ENCODE data around the gene CNTNAP2.

Gene CNTNAP2

DNA sequence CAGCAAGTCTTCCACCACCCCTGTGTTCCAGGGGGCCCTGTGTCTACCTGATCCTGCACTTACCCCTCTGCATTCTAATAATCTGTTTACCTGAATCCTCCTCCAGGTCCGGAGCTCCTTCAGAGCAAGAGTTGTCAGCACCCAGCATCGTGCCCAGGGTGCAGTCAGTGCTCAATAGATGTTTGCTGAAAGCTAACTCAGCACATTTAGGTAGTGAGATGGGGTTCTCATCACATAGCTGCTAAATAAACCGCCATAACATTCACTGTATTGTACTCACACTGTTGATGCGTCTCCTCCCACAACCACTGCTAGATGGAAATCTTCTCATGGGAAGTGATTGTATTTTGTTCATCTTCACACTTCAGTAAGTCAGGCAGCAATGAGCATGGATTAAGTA lies 2097.5 kb downstream of the CNTNAP2 start:
- no peak for DNase-seq (ENCODE audit: low read depth)

DNA sequence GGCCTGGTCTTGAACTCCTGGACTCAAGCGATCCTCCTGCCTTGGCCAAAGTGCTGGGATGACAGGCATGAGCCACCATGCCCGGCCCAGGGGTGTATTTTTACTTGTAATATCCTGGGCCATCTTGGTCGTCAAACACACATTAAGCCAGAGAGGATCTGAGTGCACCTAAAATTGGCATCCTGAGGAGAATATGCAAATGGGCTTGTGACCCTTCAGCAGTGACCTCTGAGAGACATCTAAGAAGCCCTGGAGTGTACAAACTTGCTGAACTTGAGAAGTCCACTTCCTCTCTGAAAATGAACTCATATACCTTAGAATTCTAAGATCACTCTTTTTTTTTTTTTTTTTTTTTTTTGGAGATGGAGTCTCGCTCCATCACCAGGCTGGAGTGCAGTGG lies 2102.0 kb downstream of the CNTNAP2 start:
- DNase-seq (ENCODE audit: low read depth), result no peak

DNA sequence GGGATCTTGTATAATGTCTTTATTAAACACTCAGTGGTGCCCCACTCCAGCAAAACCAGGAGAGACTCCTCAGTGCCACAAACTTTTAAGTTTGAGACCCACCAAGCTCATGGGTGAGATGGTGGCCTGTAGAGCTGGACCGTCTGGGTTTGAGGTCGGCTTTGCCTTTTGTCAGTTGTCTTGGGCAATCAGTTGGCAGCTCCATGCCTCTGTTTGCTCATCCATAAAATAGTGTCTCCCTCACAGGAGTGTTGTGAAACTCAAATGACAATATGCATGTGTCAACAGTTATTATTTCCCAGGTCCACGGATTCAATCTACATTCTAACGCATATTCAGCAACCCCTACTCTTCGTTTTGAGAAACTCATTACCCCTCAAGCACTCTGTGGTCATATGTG lies 2106.1 kb downstream of the CNTNAP2 start:
- no peak for DNase-seq (ENCODE audit: low read depth)

DNA sequence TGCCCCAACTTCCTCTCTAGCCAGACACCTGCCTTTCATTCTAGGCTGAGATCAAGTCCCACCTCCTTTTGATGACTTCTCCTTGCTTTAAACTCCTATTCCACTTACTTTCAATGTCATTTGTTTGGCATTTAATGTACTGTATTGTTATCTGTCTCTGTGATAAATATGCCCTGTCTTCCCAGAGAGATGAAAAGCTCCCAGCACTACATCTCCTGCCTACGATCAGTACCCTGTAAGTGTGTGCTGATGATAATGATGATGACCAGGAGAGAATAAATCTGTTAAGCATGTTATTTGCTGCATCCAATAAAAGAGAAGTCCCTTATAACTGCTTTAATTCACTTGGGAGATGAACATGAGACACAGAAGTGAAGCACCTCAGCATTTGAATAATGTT lies 2106.6 kb downstream of the CNTNAP2 start:
- DNase-seq (ENCODE audit: low read depth), result no peak

DNA sequence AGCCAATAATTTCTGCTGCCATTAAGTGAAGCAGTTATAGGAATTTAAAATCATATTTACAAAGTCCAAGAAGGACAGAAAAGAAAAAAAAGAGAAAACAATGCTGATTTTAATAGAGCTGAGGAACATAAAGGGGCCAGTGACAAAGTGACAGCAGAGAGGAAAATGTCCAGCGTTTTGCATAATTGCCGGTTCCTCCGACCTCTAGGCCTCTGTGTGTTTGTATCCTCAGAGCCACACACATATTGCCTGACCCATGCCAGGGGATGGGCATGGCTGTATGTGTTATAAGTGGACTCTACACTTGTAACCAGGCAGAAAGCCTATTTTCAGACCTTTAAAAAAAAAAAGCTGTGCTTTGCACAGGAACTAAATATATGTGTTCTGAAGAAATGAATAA lies 2107.1 kb downstream of the CNTNAP2 start:
- no peak for DNase-seq (ENCODE audit: low read depth)

DNA sequence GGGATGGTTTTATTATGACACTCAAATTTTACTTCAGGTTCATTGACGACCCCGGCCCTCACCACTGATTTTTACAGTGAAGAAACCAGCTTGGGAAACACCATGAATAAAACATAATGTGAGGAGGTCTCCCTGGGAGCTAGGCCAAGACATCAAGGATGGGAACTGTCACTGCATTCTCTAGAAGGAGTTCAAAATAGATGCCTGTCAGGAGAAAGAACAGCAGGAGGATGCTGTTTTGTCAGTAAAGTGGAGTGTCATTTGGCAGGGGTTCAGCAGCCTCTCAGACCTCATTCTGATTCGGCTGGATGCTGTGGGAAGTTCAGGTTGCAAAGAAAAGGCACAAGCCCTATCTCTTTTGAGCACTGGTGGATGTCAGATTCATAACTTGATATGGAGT lies 2113.7 kb downstream of the CNTNAP2 start:
- DNase-seq (ENCODE audit: low read depth), result no peak

DNA sequence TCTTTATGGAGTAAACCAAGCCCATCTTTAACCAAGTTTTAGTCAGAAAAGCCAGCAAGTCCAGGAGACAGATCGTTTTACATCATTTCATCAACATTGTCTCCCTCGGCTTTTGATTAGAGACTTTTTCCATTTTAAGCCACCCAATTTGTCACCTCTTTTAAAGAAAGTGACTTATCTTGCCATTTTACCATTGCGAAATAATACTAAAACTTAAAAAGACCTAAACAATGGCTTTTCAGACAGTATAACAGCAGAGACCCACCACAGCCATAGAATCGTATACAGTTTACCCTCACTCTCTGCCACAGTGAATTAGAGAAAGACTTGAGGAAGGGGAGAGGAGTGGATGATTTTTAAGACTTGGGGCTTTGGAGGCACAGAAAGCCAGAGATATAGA lies 2114.3 kb downstream of the CNTNAP2 start:
- DNase-seq (ENCODE audit: low read depth), result no peak

DNA sequence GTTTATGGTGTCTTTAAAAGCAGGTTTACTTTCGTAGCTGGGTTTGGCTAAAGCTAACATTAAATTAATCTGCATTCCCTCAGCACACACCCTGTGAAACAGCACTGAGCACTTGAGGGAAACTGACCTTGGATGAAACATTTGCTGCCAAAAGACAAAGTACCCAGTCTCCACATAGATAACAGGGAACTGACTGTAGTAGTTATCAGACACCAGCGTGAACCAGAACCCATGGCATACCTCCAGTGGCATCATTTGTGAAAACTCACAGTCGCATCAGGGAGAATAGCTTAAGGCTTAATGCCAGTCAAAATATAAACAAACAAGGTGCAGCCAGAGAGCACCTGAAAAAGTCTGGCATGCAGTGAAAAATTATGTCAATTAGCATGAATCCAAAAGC lies 2116.2 kb downstream of the CNTNAP2 start:
- no peak for DNase-seq (ENCODE audit: low read depth)

DNA sequence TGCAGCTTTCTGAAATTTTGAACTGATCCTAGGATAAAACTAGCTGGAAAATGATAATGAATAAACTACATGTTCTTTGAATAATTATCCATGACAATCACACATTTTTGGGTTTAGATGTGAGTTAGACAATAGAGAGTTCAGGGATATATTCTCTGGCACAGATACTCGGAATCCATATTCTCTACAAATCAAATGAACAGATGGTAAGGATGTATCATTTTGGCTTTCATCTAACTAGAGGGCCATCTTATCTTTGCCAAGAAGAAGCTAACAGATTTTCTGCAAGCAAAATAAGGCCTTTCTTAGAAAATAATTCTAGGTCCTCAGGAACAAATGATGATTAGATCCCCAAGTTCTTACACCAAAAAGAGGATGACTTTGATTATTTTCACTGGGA lies 2118.1 kb downstream of the CNTNAP2 start:
- DNase-seq (ENCODE audit: low read depth), result no peak

DNA sequence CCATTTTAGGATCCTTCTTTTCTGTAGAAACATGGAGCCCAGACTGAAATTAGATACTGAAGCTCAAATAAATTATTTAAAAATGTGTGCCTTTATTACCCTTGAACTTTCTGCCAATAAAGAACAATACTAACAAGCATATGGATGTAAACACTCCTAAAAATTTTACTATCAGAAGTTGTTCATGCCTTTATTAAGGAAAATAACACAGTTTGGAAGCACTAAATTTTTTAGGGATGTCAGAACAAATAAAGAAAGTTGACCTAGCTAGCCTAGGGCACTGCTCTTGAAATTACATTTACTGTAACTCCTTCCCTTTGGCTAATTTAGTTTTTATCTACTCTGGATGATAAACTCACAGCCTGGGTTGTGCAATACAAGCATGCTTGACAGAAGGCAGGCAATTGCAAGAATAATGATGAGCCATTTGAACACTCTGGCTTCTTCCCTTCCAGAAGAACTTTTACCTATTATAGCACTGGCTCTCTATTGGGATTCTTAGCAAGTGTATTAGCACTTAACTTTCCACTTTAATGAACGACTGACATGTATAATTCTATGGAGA lies 2122.2 kb downstream of the CNTNAP2 start:
- no peak for DNase-seq (ENCODE audit: low read depth)

DNA sequence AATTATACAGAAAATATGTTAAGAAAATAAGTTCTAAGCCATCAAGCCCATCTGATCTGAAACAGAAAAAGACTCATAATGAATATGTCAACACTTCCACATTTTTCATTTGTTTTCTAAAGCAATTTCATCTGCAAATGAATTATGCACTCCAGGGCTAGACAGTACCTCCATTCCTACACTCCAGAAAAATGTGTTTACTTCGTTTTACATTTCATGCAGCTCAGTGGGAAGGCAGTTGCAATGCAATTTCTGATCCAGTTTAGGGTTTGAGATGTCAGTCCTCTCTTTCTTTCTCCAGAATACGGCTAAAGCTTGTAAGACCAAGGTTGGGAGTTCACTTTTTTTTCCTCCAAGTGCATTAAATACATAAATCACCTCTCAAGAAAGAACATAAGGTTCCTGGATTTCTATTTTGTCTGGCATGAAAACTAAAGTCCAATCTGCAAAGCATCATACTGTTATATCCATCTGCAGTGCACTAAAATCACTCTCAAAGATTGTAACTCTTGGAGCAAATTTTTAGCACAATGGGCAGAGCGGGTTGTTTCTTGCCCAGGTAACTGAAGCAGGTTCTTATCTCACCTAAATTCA lies 2125.2 kb downstream of the CNTNAP2 start:
- no peak for DNase-seq (ENCODE audit: low read depth)

DNA sequence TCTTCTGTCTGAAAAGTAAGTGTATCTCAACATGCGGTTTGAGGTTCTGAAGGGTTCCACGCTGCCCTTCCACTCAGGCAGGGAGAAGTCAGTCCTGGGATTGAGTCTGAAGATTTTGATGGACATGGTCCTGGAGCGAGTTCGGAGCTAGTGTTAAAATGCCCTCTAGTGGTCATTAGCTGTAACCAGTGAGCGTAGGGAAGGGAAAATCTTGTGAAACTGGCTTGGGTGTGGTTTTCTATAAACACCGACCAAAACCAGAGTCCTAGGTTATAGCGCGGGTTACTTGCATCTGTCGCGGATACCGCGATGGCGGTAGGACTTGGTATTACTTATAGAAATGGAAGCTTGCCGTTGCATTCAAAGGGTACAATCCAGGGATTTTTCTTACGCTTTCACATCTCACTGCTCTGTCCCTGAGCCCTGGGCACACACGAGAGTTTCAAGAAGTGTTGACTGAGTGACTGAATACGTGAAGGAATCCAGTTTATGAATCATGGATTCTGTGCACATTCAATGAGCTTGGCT lies 2125.8 kb downstream of the CNTNAP2 start:
- DNase-seq (ENCODE audit: low read depth), result no peak

DNA sequence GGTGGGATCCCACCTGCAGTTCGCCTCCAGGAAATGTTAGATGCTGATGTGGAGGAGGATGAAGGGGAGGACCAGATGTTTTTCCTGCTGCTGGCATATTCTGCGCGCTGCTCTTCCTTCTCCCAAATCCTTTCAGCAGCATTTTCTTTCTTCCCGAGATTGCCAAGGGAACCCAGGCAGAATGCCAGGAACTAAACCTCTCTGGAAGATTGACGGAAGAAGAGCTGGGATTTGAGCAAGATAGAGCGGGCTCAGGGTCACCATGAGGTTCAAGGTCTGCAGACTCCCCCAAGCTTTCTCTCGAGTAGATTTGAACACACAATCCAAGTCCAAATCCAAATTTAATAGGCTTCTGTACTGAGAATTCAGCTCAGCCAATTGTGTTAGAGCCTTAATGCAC lies 2128.8 kb downstream of the CNTNAP2 start:
- DNase-seq (ENCODE audit: low read depth), result no peak

DNA sequence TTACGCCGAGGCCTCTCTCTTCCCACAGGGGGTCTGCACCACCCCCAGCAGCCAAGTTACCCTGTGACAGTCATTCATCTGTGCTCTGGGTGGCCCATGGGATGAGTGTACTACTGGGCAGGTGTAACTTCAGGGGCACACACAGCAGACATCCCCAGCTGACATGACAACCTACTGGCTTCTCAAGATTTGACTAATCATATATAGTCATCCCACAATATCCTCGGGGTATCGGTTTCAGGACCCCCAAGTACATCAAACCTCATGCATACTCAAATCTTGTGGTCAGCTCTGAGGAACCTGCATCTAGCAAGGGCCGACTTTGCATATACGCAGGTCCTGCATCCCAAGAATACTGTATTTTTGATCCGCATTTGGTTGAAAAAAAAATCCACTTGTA lies 2137.0 kb downstream of the CNTNAP2 start:
- DNase-seq (ENCODE audit: low read depth), result no peak

DNA sequence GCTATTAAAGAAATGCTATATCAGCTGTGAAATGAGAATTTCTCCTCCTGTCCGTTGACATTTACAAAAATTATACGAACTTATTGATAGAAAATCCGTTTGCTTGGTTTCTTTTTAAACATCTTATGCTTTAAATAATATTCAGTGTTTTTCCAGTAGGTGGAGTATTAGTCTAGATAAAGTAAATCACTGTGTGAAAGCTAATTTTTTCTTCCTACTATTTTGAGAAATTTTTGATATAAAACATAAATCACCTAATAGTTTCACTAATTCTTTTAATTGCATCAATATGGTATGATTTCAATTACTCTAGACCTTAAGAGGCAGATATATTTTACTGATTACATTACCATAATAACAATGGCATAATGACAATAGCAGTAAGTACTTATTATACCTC lies 2138.7 kb downstream of the CNTNAP2 start:
- no peak for DNase-seq (ENCODE audit: low read depth)

DNA sequence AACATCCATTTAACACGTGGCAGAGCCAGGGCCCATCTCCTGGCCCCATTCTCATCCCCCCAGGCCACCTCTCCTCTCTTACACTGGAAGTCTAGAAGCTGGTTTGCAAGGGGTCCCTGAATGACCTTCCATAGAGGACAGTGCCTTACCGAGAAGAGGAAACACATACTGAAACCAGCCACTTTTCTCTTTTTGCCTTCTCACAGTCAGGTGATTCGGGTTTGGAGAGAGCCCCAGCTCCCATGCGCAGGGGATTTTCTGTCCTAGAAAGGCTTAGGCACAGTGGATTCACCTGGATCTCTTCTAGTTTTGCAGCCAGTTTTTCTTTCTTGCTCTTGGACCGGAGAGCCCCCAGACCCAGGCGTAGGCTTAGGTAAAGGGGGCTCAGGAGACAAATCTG lies 2139.8 kb downstream of the CNTNAP2 start:
- no peak for DNase-seq (ENCODE audit: low read depth)

DNA sequence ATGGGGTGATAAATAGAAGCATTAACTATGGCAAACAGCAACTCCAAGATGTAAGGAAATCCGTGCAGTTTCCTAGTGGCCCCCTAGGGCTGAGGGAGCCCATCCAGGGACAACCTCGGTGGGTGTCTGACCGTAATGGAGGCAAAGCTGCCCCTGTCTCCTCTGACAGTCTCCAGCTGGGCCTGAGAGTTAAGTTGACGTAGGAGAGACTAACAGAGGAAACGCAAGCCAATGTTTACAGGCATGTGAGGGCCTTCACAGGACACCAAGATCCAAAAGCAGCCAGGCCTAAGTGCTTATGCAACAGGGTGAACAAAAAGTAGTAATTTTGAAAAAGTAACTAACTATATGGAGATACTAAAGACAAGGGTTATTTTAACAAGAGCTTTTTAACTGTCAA lies 2144.0 kb downstream of the CNTNAP2 start:
- no peak for DNase-seq (ENCODE audit: low read depth)

DNA sequence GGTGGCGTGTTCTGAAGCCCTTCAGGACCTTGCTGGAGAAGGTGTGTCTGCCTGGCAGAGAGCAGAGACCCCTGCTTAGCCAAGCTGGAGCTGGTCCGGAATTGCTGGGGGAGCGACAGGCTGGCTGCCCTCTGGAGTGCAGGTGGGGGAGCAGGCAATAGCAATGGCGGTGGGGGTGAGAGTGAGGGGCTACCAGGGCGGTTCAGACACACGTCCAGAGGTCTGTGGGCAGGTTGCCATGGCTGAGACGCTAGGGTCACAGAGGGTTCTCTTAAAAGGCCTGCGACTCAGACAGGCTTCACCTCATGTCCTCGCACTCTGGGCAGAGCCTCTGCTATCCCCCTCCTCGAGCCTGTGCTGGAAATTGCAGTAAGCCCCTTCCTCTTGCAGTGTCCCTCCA lies 2144.9 kb downstream of the CNTNAP2 start:
- DNase-seq (ENCODE audit: low read depth), result no peak

DNA sequence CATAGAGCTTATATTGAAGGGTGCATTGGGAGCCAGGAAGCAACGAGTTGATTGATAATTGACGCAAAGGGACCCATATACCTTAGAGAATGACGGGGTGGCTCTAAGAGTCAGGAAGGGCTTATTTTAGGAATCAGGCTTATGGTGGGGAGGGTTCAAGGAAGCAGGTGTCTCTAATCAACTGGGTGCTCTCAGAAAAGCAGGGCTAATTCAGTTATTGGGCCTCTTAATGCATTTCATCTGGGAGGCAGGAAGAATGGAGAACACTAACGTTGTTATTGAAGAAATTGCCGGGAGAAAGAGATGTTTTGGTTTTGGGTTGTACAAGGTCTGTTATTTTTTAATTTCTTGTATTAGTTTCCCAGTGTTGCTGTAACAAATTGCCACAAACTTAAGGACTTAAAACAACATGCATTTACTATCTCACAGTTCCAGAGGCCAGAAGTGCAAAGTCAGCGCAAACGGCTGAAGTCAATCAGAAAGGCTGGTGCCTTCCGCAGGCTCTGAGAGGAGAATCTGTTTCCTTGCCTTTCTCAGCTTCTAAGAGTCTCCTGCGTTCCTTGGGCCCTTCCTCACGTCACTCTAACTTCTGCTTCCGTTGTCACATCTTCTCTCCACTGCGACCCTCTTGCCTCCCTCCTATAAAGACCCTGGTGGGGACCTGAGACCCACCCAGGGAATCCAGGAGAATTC lies 2145.5 kb downstream of the CNTNAP2 start:
- no peak for DNase-seq (ENCODE audit: low read depth)

DNA sequence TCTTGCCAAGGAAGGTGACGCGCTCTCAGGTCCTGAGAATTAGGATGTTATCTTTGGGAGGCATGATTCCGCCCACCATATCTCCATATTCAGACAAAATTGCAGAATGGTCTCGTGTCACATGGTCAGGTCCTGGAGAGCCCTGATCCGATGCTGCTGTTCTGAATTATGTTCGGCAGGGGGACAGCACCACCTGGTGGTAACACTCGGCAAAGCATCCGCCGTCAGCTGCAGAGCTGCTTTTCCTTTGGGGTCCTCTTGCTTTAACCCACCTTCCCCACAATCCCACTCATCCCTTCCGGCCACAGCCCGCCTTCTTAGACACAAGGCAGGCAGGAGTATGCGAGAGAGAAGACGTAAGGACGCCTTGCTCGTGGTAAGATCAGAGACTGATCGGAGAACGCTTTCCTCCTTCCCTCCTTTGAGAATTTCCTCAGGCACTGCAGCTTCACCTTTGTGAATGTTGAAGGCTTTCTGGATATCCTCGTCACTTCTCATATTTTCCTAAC lies 2146.2 kb downstream of the CNTNAP2 start:
- peak; percentile 61 for DNase-seq (ENCODE audit: low read depth)

DNA sequence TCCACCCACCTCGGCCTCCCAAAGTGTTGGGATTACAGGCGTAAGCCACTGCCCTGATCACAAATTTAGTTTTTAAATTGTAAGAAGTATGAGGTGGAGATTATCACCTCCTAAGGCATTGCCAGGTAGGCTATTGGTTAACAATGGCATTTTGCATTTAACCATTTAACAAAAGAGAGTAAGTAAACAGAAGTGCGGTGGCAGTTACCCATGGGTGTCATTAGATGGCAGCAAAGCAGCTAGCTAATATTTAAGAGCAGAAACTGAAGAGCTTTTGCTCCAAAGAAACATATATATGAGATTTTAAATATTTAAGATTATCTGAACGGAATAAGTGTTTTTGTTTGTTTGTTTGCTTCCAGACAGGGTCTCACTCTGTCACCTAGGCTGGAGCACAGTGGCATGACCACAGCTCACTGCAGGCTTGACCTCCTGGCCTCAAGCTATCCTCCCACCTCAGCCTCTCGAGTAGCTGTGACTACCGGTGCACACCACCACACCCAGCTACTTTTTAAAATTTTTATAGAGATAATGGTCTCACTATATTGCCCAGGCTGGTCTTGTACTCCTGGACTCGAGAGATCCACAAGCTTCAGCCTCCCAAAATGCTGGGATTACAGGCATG lies 2148.4 kb downstream of the CNTNAP2 start:
- DNase-seq (ENCODE audit: low read depth), result no peak

DNA sequence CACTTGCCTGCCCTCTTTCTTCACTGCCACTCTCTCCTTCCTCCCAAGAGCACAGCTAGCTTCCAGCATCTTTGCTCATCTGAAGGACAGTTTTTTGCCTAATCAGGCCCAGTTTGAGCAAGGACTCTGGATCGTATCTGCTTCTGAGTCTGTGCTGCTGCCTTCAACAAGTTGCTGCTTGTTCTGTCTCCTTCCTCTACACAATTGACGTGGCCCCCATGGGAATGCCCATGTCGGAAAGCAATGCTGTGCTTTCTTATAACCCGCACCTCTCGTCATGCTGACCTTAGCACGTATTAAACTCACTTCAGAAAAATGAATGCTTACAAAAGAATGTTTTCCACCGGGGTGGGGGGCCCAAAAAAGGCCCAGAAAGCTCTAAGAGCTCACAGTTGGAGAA lies 2149.3 kb downstream of the CNTNAP2 start:
- DNase-seq (ENCODE audit: low read depth), result no peak

DNA sequence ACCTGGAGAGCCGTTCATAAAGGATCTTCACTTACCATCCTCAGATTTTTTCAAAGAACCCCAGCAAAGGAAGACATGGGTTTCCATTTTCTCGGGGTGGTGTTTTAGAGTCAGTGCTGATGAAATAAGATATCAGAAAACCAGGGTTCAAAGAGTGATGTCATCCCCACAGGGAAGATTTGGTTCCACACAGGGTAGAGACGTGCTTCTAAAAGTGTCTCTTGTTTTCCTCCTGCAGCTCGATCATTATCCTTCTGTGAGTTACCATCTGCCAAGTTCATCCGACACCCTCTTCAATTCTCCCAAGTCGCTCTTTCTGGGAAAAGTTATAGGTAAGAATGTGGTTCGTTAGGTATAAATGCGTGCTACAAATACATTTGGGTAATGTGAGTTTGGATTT lies 2150.2 kb downstream of the CNTNAP2 start:
- DNase-seq (ENCODE audit: low read depth), result no peak

Measured in activated T-cell treated with anti-CD3 and anti-CD28 coated beads for 24 hours (primary cell).